Measurements from ENCODE around the gene DENND4B.

DNA sequence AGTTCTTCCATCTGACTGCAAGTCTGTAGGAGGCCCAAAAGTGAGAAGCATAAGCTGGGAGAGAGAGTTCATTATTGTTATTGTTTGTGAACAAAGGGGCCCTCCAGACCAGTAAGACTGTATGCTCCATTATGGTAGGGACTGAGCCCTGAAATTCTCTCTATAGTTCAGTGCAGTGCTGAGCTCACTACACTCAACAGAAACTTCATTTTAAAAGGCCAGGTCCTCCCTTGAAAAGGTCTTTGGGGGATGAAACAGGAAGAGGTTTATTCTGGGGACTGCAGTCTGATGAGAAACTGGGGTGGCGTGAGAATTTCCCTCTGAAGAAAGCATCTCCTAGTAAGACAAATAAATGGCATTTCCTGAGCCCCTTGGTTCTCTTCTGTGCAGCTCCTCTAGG lies 18.3 kb downstream of the DENND4B start:
- TF ChIP-seq CTCF (IDR thresholded peaks at IDR 0.05; ENCODE audit: low read depth, low read length, poor library complexity, severe bottlenecking), result no peak
- no peak for TF ChIP-seq EZH2phosphoT487 (IDR thresholded peaks at IDR 0.05; ENCODE audit: borderline replicate concordance, low read length)

All from DOHH2 (cell line).